Measurements from ENCODE around the gene ADAMTS10. TPM values are rescaled to one million over a fixed set of nuclear protein-coding genes. Genes with fewer than 3 reads are reported as not detected.

ADAMTS10 gene
- total RNA-seq, 3 donors from 2014 or later: 23.4 to 68.2 (median 48.2) TPM

- Histone ChIP-seq H3K9me3 (no peaks in the 10 kb centered on the region), H3K4me3 (no peak overlapping the region), H3K27ac (no peak overlapping the region), H3K27me3 (no peaks in the 10 kb centered on the region), H3K4me1 (no peaks in the 10 kb centered on the region), H3K36me3 (no peaks in the 10 kb centered on the region)
- no peak for DNase-seq (ENCODE audit: low spot score in 2 of 2)
- TF ChIP-seq CTCF (IDR thresholded peaks at IDR 0.05) (no peak), POLR2AphosphoS5 (IDR thresholded peaks at IDR 0.05) (no peak), POLR2A (IDR thresholded peaks at IDR 0.05) (no peak)
- intact Hi-C loops (cut with DNase I; ENCODE audit: low total_unique reads): no loop called here
Observed at GRCh38 chr19:8595651-8596050, 14.9 kb downstream of the ADAMTS10 start.

DNA sequence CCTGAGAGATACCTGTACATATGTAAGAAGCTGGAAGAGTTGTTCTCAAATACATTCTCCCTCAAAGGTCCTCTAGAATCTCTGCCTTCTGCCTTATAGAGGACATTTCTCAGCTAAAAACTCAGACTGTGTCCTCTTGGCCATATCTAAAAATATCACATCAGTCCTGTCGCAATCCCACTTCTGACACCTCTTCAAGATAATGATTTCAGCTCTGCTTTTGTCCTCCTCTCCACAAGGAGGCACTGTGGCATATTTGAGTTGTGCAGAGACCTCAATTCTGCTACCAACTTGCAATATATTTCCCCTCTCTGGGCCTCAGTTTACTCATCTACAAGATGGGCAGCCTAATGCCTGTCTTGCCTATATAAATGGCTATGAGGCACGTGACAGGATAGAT, 16.6 kb downstream of the ADAMTS10 start:
- intact Hi-C loops (cut with DNase I; ENCODE audit: low total_unique reads): no loop called here
- Histone ChIP-seq H3K9me3 (no peaks in the 10 kb centered on the region), H3K27ac (no peak overlapping the region)

GRCh38 chr19:8592231-8593009, 18.1 kb downstream of the ADAMTS10 start:
- peak overlapping the region; percentile 32 to 61 (median 49) for H3K4me3 ChIP-seq
- no peaks in the 10 kb centered on the region for H3K9me3 ChIP-seq
- H3K27ac ChIP-seq: peak overlapping the region in 1 of 2 donors; percentile 10
- no peaks in the 10 kb centered on the region for H3K4me1 ChIP-seq
- TF ChIP-seq POLR2AphosphoS5 (IDR thresholded peaks at IDR 0.05) (peak; percentile 2 to 55 (median 48)), POLR2A (IDR thresholded peaks at IDR 0.05) (no peak), CTCF (IDR thresholded peaks at IDR 0.05) (no peak)
- intact Hi-C loops (cut with DNase I; ENCODE audit: low total_unique reads): no loop called here
- DNase-seq (ENCODE audit: low spot score in 2 of 2): peak; percentile 94 to 97
- no peaks in the 10 kb centered on the region for H3K27me3 ChIP-seq
- H3K36me3 ChIP-seq: no peaks in the 10 kb centered on the region

More for the DNA sequence above, 16.6 kb downstream of the ADAMTS10 start:
- Histone ChIP-seq H3K36me3 (no peaks in the 10 kb centered on the region), H3K4me3 (no peak overlapping the region), H3K4me1 (no peaks in the 10 kb centered on the region), H3K27me3 (no peaks in the 10 kb centered on the region)
- TF ChIP-seq CTCF (IDR thresholded peaks at IDR 0.05): no peak
- no peak for DNase-seq (ENCODE audit: low spot score in 2 of 2)

DNA sequence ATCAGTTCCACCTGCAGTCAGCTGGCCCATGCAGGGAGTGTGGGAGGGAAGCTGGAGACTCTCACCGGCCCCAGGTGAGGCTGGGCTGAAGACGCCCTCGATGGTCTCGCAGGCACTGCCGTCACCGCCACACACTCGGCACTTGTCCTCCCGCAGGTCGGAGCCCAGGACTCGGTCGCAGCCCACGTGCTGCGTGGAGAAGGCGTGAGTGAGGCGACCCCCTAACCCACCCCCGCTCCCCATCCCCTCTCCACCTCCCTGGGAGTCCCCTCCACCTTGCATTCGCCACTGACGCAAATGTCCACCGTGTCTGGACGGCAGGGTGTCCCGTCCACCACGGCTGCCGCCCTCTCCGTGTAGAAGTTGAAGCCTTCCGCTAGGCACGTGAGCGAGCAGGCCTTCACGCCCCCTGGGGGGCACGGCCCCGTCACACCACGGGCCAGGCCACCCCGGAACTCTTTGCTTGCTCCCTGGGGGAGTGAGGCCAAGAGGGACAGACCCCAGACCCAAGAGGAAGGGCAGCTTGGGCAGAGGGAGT, 21.3 kb downstream of the ADAMTS10 start:
- intact Hi-C loops (cut with DNase I; ENCODE audit: low total_unique reads): no loop called here
- peaks cover 7% of the 10 kb centered on the region for H3K36me3 ChIP-seq
- TF ChIP-seq CTCF (IDR thresholded peaks at IDR 0.05): no peak
- TF ChIP-seq POLR2A (IDR thresholded peaks at IDR 0.05): no peak
- no peak for TF ChIP-seq POLR2AphosphoS5 (IDR thresholded peaks at IDR 0.05)
- no peak for DNase-seq (ENCODE audit: low spot score in 2 of 2)
- no peak overlapping the region for H3K4me3 ChIP-seq
- H3K4me1 ChIP-seq: no peaks in the 10 kb centered on the region
- H3K27ac ChIP-seq: no peak overlapping the region
- H3K9me3 ChIP-seq: no peaks in the 10 kb centered on the region
- H3K27me3 ChIP-seq: no peaks in the 10 kb centered on the region
